DMS 273 (cell line): ENCODE measurements around the gene SLC39A11.
"Not testable (repeated sequence)": the region's sequence is repeated elsewhere in the genome, so short reads cannot be mapped to it uniquely, and the experiment has no call there.

Experiments
- DNase-seq: peaks from one replicate; lab custom pipeline; 2025; ENCODE audit not compliant: unreplicated experiment; lab: John Stamatoyannopoulos, UW

The SLC39A11 gene, protein sequence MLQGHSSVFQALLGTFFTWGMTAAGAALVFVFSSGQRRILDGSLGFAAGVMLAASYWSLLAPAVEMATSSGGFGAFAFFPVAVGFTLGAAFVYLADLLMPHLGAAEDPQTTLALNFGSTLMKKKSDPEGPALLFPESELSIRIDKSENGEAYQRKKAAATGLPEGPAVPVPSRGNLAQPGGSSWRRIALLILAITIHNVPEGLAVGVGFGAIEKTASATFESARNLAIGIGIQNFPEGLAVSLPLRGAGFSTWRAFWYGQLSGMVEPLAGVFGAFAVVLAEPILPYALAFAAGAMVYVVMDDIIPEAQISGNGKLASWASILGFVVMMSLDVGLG

DNA sequence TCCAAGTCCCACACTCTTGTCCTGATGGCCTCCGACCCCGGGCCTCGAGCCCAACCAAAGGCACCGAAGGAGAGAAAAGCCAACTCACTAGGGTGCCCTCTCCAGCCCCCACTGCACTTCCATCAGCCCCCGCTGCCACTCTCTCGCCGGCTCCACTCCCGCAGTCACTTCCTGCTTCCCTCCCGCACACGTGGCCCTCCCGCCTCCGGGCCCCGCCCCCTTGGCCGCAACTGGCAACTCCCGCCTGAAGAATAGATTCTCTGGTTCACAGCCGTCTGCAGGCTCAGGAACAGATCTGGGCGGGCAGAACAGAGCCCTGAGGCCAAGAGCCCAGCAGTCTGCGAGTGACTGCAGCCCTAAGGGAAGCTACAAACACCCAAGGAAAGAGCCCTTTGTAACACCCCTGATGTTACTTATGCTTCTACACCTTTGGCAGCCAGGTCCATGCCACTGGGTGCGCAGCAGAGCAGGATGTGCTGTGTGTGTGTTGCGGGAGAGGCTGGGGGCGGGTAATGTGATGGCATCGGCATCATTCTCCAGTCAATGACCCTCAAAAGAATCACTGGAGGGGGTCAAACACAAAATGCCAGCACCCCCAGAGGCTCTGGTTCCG, at the start of gene SLC39A11:
SLC39A11 (minus strand) TSS at position 166 of the 613 bp plus-strand sequence. CDS start 3,924 bp downstream, outside the sequence.
- peak; percentile 98 for DNase-seq

DNA sequence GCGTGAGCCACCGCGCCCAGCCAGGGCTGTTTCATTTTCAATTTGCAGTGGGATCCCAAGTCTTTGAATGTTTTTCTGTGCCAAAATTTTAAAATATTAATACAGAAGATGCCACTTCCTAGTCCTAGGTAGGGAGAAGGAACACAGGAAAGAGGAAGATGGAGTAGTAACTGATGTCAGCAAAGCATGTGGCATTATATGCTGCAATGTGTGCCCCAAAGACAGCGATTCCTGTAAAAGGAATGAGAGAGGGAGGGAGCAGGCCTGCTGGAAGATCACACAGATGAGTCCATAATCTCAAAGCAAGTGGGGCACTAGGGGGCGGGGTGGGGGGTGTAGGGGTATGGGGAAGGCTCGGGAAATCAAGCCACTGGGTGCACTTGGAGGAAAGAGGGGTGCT, 48.9 kb upstream of the SLC39A11 start:
- DNase-seq: no peak

DNA sequence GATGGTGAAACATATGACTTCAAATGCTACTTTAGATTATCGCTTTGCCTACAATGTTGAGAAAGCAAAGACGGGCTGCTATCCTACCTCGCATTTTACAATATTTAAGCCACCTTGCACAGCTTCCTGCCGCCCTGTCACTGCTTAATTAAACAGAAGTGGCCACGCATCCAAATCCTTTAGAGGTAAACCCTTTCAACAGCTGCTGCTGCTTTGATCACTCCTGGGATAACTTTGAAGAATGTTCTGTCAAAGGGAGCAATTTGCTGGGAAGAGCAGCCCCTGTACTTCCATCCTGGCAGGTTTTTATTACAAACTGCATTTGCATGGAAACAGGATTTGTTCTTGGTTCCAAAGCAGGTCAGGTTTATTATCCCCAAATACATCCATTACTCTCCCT, 48.1 kb upstream of the SLC39A11 start:
- peak; percentile 19 for DNase-seq

DNA sequence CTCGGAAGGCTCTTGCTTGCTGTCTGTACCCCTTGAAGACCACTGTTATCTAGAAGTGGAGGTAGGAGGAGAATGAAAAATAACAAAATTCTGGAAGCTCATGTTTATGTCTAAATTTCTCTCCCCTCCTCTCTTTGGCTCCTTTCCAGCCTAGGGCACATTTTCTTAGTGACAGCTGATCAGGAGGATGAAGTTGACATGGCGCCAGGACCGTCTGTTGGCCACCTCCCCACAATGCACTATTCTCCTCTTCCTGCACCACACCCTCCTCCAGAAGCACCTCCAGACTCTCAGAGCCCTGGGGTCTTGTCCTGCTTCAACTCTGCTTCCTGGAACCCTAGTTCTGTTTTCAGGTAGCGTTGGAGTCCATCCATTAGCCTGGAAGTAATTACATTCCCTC, 46.8 kb upstream of the SLC39A11 start:
- peak; percentile 24 for DNase-seq

DNA sequence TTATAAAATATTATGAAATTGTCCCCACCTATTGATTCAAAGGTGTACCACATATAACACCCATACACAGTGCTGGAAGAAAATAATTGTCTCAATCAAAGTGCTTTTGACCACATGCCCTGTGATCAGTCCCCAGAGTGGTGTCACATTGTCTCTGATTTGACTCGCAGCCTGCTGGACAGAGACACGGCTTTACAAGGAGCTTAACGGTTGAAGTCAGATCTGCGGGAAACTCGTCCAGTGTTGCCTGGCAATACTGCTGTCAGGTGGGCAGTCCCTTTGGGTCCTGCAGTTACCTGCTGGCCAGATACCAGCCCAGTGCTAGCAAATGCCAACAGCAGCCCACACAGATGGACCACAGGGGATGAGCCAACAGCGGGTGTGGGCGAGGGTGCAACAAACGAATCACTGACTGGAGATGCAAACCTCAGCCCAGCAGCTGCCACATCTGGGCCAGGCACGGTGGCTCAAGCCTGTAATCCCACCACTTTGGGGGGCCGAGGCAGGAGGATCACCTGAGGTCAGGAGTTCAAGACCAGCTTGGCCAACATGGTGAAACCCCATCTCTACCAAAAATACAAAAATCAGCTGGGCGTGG, 46.2 kb upstream of the SLC39A11 start:
- peak; percentile 53 for DNase-seq

DNA sequence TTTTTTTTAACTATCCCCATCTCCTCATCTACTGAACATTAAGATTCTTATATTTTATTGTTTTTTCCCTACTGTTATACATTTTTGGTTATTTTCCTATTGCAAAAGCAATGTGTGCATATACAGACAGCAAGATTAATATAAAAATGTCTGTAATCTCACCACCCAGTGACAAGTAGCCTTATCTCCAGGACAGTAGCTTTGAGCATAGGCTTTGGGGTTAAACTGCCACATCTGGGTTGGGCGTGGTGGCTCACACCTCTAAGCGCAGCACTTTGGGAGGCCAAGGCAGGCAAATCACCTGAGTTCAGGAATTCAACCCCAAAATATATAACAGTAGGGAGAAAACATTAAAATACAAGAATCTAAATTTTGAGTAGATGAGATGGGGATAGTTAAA, 44.9 kb upstream of the SLC39A11 start:
- no peak for DNase-seq

DNA sequence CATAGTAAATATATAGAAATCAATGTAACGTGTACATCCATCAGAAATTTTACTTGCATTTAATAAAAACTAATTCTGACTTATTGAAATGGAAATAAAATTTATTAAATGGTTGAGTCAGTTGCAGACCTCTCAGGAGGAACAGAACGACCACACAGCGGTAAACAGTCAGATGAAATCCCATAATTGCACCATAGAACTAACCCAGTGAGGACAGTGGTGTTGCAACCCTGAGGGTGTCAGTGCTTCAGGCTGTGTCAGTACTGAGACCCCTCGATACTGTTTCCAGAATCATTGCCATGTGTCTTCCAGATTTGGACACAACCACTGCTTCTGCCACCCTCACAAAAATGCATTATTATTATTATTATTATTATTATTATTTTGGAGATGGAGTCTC, 43.3 kb upstream of the SLC39A11 start:
- DNase-seq: no peak

DNA sequence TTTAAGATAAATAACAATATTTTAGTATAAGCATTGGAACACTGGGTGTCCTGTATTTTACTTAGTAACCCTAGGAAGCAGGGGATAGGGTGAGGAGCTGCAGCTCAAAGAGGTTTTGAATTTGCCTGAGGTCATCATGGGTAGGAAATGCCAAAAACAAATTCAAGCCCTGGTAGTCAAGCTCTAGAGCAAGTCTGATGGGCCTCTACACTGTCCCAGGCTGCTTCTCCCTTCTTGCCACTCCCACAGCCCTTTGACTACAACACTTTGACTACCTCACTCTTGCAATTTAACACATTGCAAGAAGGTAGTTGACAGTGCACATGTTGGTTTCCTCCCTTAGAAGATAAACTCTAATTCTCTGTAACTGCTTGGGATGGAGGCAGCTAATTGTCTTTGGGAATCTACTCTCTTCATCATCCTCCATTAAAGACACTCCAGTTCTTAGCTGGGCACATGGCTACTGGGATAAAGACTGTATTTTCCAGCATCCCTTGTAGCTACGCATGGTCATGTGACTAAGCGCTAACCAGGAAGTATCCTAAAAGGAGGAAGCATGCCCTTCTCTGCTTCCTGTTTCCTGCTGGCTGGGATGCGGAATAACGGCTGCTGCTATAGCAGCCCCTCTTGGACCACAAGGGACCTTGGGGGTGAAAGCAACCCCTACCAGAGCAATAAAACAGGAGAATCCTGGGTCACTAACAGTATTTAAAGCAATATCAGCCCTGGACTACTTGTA, 41.6 kb upstream of the SLC39A11 start:
- DNase-seq: peak; percentile 40

DNA sequence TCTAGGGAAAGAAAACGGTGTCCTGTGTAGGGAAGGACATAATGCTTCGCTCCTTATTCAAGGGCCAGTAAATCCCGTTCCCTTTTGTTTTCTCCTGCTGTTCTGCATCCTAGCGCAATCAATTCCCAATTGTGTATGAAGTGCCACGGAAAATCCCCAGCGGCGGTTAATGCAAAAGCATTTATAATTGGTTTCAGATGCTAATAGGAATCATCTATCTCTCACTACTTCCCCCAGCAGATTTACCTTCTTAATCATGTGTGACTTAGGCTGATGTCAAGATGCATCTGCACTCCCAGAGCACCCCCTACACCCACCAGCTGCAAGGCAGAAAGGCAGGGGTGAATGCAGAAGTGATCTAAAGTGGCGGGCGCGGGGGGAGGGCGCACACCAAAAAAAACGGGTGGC, 39.6 kb upstream of the SLC39A11 start:
- DNase-seq: no peak

DNA sequence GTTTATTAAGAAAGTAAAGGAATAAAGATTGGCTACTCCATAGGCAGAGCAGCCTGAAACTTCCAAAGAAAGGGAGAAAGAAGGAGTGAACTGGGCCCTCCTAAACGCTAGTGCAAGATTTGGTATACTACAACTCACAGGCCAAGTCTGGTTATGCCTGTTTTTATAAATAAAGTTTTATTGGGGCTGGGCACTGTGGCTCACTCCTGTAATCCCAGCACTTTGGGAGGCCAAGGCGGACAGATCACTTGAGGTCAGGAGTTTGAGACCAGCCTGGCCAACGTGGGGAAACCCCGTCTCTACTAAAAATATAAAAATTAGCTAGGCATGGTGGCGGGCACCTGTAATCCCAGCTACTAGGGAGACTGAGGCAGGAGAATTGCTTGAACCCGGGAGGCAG, 39.0 kb upstream of the SLC39A11 start:
- DNase-seq: not testable (repeated sequence)

DNA sequence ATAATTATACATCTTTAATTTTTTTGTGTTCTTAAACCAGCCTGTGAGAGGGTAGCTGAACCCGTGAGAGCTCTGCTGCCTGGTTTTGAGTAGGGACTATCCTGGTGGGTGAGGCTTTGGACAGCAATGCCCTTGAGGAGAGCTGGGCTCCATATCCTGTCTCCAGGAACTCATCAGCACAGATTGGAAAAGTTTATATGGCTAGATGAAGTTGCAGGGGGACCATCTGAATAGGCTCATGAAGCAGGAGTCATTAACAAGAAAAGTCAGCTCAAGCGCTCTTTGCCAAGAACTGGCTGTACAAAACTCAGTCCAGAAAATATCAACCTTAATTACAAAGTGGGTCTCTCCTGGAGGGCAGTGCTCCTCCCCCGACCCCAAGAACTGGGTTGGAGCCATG, 38.5 kb upstream of the SLC39A11 start:
- DNase-seq: no peak

DNA sequence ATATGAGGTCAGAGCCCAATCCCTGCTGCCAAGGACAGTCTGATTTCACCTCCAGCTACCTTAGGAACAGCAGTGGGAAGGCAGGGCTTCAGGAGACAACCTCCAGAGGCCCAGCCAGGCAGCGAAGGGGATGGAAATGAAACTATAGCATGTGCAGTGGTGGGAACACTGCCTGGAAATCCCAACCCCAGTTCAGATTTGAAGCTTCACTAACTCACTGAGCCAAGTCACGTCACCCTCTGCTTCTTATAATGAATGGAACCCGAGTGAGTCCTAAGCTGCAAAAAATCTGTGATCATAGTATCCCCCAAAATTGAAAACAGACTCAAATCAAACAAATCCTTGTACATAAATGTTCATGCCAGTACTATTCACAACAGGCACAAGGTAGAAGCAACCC, 36.0 kb upstream of the SLC39A11 start:
- DNase-seq: no peak

DNA sequence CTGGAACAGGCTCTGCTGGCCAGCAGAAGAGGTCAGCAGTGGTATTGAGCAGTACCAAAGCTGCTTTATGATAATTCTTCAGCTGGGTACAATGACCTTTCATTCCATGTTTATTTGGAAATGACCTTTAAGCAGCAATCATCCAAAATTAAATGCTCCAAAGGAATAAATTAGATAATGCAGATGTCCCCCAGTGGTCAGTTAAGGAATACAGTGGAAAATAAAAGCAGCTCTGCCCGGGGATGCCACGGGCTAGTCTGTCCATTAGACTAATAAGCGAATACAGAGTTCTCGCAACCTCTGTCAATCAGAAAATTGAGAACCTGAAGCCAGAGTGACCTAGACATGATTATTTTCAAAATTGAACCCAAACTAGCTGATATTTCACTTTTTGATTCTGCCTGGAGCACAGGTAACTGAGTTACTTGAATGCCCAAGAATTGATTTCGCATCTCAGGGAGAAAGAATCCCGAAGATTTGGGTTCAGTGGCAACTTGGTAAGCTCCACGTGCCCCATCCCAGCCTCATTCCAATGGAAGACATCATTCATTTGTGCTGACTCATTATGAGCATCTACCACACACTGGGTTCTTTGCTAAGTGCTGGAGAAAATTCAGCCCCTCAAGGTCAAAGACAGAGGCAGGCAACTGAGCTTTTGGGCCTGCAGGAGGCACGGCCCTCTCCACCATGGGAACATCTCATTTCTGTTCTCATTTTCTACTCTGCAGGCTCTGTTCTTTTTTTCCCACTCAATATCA, 34.4 kb upstream of the SLC39A11 start:
- DNase-seq: no peak

DNA sequence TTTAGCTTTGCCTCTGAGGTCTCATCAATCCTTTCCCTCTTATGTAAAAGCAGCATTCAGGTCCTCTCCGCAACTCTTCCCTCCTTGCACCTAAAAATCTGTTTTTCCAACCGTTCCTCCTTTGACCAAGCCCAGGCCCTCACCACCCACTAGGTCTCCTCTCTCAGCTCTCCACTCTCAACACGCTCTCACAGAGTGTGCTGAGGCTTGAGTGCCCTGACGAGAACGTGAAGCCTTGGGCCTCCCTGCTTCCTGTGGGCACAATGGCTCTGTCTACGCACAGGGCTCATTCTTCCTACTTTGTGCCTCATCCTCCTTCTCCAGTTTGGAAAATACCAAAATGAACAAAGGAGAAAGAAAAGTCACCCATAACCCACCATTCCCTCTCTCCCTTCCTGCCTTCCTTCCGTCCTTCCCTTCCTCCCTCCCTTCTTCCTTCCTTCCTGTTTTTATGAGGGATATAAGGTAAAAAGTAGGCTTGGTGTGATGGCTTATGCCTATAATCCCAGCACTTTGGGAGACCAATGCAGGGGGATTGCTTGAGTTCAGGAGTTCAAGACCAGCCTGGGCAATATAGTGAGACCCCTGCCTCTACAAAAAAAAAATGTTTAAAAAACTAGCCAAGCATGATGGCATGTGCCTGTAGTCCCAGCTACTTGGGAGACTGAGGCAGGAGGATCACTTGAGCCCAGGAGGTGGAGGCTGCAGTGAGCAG, 31.3 kb upstream of the SLC39A11 start:
- DNase-seq: no peak

DNA sequence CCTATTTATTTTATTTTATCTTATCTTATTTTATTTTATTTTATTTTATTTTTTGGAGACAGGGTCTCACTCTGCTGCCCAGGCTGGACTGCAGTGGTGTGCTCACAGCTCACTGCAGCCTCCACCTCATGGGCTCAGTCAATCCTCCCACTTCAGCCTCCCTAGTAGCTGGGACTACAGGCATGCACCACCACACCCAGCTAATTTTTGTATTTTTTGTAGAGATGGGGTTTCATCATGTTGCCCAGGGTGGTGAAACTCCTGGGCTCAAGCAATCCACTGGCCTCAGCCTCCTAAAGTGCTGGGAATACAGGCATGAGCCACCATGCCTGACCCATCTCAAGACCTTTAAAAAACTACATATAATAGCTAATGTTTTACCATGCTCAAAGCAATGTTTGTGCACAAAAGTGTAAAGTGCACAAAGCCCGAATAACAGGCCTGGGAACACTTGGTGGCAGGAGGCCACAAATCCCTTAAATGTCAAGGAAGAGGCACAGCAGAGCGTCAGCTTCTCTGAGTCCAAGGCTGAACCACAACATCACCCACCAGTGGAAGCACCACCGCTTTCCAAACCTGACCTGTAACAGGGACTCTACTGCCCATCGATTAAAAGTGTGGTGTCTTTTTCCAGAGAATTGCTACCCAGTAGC, 30.6 kb upstream of the SLC39A11 start:
- no peak for DNase-seq

DNA sequence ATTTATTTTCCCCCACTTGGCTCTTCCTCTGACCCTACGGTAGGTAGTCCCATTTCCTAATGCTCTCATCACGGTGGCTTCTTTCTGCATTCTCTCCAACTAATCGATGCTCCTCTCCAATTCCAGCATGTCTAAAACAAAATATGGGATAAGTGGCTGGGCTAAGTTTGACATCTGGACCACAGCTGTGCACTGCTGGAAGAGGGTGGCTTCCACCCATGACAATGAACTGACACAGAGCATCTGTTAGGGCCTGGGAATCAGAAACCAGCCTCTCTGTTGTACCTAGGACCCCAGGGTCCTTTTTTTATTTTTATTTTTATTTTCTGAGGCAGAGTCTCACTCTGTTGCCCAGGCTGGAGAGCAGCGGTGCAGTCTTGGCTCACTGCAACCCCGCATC, 29.0 kb upstream of the SLC39A11 start:
- no peak for DNase-seq

DNA sequence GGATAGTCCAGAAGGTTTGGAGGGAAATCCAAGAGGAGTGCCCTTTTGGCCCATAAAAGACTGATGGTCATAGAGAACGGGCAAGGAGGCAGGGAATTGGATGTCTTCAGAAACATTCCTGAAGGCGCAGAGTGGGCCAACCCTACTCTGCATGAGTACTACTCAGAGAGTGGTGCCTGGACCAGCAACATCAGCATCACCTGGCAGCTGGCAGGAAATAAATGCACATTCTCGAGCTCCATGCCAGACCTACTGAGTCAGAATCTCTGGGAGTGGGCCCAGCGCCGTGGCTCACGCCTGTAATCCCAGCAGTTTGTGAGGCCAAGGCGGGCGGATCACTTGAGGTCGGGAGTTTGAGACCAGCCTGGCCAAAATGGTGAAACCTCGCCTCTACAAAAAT, 27.1 kb upstream of the SLC39A11 start:
- peak; percentile 61 for DNase-seq

DNA sequence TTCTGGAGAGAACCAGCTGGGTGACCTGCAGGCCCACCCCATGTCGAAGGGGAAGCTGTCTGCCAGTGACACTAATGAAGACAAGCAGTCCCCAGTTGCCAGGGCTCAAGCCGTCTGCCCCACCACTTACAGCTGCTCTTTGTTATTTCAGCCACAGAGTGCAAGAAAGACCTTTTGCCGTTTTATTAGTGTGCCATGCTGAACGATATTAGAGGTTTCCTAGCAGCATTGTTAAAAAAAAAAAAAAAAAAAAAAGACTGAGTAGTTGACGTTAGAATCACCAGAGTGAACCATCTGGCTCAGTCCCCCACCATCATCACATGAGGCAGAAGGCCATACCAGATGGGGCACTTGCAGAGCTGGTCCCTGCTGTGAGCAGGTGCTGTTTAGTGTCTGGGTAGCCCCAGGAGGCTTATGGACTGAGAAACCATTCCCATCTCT, 26.5 kb upstream of the SLC39A11 start:
- DNase-seq: peak; percentile 99

DNA sequence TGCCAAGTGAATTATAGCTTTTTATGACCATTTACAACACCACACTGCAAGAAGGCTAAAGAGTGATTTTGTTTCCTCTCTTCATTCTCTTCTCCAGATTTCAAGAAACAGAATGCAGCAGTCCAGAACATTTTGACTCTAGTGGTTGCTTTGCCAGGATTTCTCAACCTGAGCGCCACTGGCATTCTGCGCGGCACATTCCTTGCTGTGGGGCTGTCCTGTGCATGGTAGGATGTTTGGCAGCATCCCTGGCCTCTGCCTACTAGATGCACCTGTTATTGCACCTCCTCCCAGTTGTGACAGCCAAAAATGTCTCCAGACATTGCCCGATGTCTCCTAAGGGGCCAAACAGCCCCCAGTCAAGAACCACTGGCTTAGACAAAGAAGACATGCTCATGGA, 25.7 kb upstream of the SLC39A11 start:
- DNase-seq: peak; percentile 70

DNA sequence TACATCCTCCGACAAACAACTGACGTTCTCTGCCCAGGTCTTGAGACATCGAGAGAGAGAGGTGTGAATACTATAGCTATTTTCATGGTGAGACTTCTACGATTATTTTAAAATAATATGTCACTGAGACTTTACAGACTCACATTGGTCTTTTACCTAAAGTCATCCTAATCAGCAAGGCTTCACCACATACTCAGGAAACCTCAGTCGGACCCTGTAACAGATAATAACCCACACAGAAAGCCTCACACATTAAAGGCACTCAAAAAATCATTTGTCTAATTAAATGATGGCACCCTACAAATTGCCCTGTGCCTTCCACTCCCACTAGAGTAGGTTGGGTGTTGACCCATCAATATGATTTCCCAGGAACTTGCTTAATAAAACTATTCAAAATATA, 19.8 kb upstream of the SLC39A11 start:
- DNase-seq: no peak
